HEK293 (cell line): ENCODE results near the gene NOTCH3.

ENCODE experiments used
- CTCF ChIA-PET: fragments of 350-600 bp; formaldehyde crosslinking; extraction: SDS; loops from one replicate; lab custom pipeline; 2021; ENCODE audit warnings: antibody characterized with exemption; lab: Yijun Ruan, JAX
- POLR2A ChIA-PET: fragments of 300-600 bp; formaldehyde crosslinking; extraction: SDS; loops from one replicate; lab custom pipeline; 2020; ENCODE audit warnings: antibody characterized with exemption, inconsistent platforms; lab: Yijun Ruan, JAX
- H3K27ac ChIP-seq: fragments of 200-500 bp; sonication (Bioruptor generic); 2 replicates; pipeline ENCODE4 v1.5.1; 2014; ENCODE audit warnings: low read depth, low read length, control low read depth, inconsistent platforms; ENCODE audit errors: extremely low read depth
- H3K36me3 ChIP-seq, 2 experiments: fragments of 200-500 bp in 1 of 2; sonication (Bioruptor generic) in 1 of 2; 1 replicate in 1 of 2; 2 replicates in 1 of 2; pipeline ENCODE4 v1.5.1; 2014 to 2017; ENCODE audit warnings: inconsistent platforms in 2 of 2, low read length in 2 of 2; ENCODE audit not compliant: control insufficient read depth in 2 of 2, insufficient read depth in 1 of 2
- H3K4me1 ChIP-seq: fragments of 200-500 bp; sonication (Bioruptor generic); 2 replicates; pipeline ENCODE4 v1.5.1; 2014; ENCODE audit warnings: mild to moderate bottlenecking, low read length, inconsistent platforms; ENCODE audit not compliant: control insufficient read depth, insufficient read depth
- H3K4me3 ChIP-seq: 2 replicates; pipeline ENCODE4 v1.5.1; 2011; ENCODE audit warnings: low read depth, mild to moderate bottlenecking, control low read depth, low read length, moderate library complexity
- H3K9me3 ChIP-seq: fragments of 200-500 bp; sonication (Bioruptor generic); 2 replicates; pipeline ENCODE4 v1.5.1; 2014; ENCODE audit warnings: low read depth, low read length, inconsistent platforms; ENCODE audit not compliant: control insufficient read depth, insufficient read depth
- IKZF3 ChIP-seq: fragments of 450-650 bp; IDR thresholded peaks from 2 replicates; pipeline ENCODE4 v1.5.0; 2018; ENCODE audit warnings: missing biosample characterization, mild to moderate bottlenecking, missing genetic modification characterization, moderate library complexity
- KLF17 ChIP-seq: fragments of 450-650 bp; formaldehyde crosslinking; IDR thresholded peaks from 2 replicates; pipeline ENCODE4 v1.5.1; 2016; ENCODE audit warnings: missing biosample characterization, missing genetic modification characterization
- SCRT2 ChIP-seq: fragments of 450-650 bp; formaldehyde crosslinking; IDR thresholded peaks from 2 replicates; pipeline ENCODE4 v1.5.1; 2016; ENCODE audit warnings: missing biosample characterization, missing genetic modification characterization
- YY1 ChIP-seq: fragments of 450-650 bp; formaldehyde crosslinking; IDR thresholded peaks from 2 replicates; pipeline ENCODE4 v1.5.1; 2018; ENCODE audit warnings: missing biosample characterization, missing genetic modification characterization
- ZBTB17 ChIP-seq: fragments of 450-650 bp; formaldehyde crosslinking; IDR thresholded peaks from 2 replicates; pipeline ENCODE4 v1.5.1; 2016; ENCODE audit warnings: missing biosample characterization, missing genetic modification characterization
- ZBTB21 ChIP-seq: fragments of 450-650 bp; formaldehyde crosslinking; IDR thresholded peaks from 2 replicates; pipeline ENCODE4 v1.5.1; 2017; ENCODE audit warnings: missing biosample characterization, missing genetic modification characterization
- ZFP69B ChIP-seq: fragments of 450-650 bp; formaldehyde crosslinking; IDR thresholded peaks from 2 replicates; pipeline ENCODE4 v1.5.1; 2016; ENCODE audit warnings: missing biosample characterization, missing genetic modification characterization
- ZNF157 ChIP-seq: fragments of 450-650 bp; formaldehyde crosslinking; IDR thresholded peaks from 2 replicates; pipeline ENCODE4 v1.5.1; 2016; ENCODE audit warnings: missing biosample characterization, missing genetic modification characterization
- ZNF292 ChIP-seq: fragments of 450-650 bp; formaldehyde crosslinking; IDR thresholded peaks from 2 replicates; pipeline ENCODE4 v1.5.1; 2016; ENCODE audit warnings: low read depth, missing biosample characterization, missing genetic modification characterization, borderline replicate concordance
- ZNF335 ChIP-seq: fragments of 450-650 bp; formaldehyde crosslinking; conservative IDR thresholded peaks from 2 replicates; pipeline ENCODE4 v1.5.1; 2016; ENCODE audit warnings: missing biosample characterization, missing genetic modification characterization
- ZNF501 ChIP-seq: fragments of 450-650 bp; formaldehyde crosslinking; IDR thresholded peaks from 2 replicates; pipeline ENCODE4 v1.5.1; 2016; ENCODE audit warnings: missing biosample characterization, missing genetic modification characterization
- ZNF514 ChIP-seq: fragments of 450-650 bp; formaldehyde crosslinking; IDR thresholded peaks from 2 replicates; pipeline ENCODE4 v1.5.1; 2016; ENCODE audit warnings: missing biosample characterization, missing genetic modification characterization
- ZNF529 ChIP-seq: fragments of 450-650 bp; formaldehyde crosslinking; IDR thresholded peaks from 2 replicates; pipeline ENCODE4 v1.5.1; 2017; ENCODE audit warnings: missing genetic modification characterization, missing biosample characterization; ENCODE audit not compliant: insufficient replicate concordance
- ZNF624 ChIP-seq: fragments of 450-650 bp; formaldehyde crosslinking; IDR thresholded peaks from 2 replicates; pipeline ENCODE4 v1.5.1; 2017; ENCODE audit warnings: missing biosample characterization, missing genetic modification characterization
- ZNF629 ChIP-seq: fragments of 450-650 bp; formaldehyde crosslinking; IDR thresholded peaks from 2 replicates; pipeline ENCODE4 v1.5.1; 2017; ENCODE audit warnings: missing biosample characterization, missing genetic modification characterization
- ZNF645 ChIP-seq: fragments of 450-650 bp; formaldehyde crosslinking; IDR thresholded peaks from 2 replicates; pipeline ENCODE4; 2016; ENCODE audit warnings: missing biosample characterization, missing genetic modification characterization
- ZNF670 ChIP-seq: fragments of 450-650 bp; formaldehyde crosslinking; IDR thresholded peaks from 2 replicates; pipeline ENCODE4 v1.5.1; 2016; ENCODE audit warnings: missing biosample characterization, missing genetic modification characterization, low read depth
- ZNF768 ChIP-seq: fragments of 450-650 bp; formaldehyde crosslinking; IDR thresholded peaks from 2 replicates; pipeline ENCODE4 v1.5.1; 2018; ENCODE audit warnings: missing biosample characterization, mild to moderate bottlenecking, missing genetic modification characterization
- ZSCAN23 ChIP-seq: fragments of 450-650 bp; formaldehyde crosslinking; IDR thresholded peaks from 2 replicates; pipeline ENCODE4 v1.5.1; 2016; ENCODE audit warnings: missing biosample characterization, missing genetic modification characterization
- ZSCAN5A ChIP-seq: fragments of 450-650 bp; formaldehyde crosslinking; IDR thresholded peaks from 2 replicates; pipeline ENCODE4 v1.5.1; 2016; ENCODE audit warnings: missing biosample characterization, missing genetic modification characterization
- TF ChIP-seq, protein P1 (sequence below): fragments of 450-650 bp; formaldehyde crosslinking; IDR thresholded peaks from 2 replicates; pipeline ENCODE4 v1.5.1; 2016; ENCODE audit warnings: missing biosample characterization, missing genetic modification characterization, low read depth
- TF ChIP-seq, protein P2 (sequence below): fragments of 450-650 bp; IDR thresholded peaks from 2 replicates; pipeline ENCODE4 v1.5.1; 2018; ENCODE audit warnings: missing biosample characterization, missing genetic modification characterization

NOTCH3 gene

GRCh38 chr19:15234431-15235130 lies 33.8 kb upstream of the NOTCH3 start (continued):
- TF ChIP-seq ZNF335 (tag by site-specific recombination) (0 out of 2 replicates have a peak, but pooled peaks have one; percentile 13), ZNF629 (tag by site-specific recombination) (peak; percentile 88), ZBTB17 (tag by site-specific recombination) (0 out of 2 replicates have a peak, but pooled peaks have one; percentile 52), ZNF670 (no peak)
- TF ChIP-seq, protein P1, sequence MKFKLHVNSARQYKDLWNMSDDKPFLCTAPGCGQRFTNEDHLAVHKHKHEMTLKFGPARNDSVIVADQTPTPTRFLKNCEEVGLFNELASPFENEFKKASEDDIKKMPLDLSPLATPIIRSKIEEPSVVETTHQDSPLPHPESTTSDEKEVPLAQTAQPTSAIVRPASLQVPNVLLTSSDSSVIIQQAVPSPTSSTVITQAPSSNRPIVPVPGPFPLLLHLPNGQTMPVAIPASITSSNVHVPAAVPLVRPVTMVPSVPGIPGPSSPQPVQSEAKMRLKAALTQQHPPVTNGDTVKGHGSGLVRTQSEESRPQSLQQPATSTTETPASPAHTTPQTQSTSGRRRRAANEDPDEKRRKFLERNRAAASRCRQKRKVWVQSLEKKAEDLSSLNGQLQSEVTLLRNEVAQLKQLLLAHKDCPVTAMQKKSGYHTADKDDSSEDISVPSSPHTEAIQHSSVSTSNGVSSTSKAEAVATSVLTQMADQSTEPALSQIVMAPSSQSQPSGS = peak; percentile 47; the same call in 1 of the 2 replicates

DNA sequence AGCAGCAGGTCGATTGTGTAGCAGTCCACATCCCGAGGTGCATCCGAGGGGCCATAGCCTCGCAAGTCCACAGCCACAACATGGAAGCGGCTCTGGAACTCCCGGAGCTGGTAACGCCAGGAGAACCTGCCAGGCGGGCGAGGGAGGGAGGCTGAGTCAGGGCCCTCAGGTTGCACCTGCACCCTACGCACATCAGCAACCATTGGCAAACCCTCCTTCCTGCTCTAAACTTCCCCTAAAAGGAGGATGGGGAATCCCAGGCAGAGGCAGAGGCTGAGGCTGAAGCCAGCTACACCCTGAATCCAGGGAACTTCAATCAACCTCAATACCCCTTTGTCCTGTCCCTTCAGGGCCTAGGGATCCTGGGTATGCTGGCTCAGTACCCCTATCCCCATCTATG lies 30.5 kb upstream of the NOTCH3 start:
- Histone ChIP-seq H3K27ac (no peak overlapping the region), H3K4me1 (no peaks in the 10 kb centered on the region), H3K4me3 (no peak overlapping the region), H3K9me3 (no peaks in the 10 kb centered on the region), H3K36me3 (peaks cover 3 to 9% of the 10 kb centered on the region in 2 experiments; a peak in 2 of 3 replicates)
- ChIA-PET POLR2A (no interaction called here), CTCF (interaction anchor here (0.6 kb wide), 1 partner anchor 16 kb away, joined by 3 read pairs; no protein-coding TSS in a partner anchor)
- TF ChIP-seq SCRT2 (tag by site-specific recombination) (no peak), IKZF3 (tag by site-specific recombination) (no peak), ZNF514 (no peak), KLF17 (tag by site-specific recombination) (no peak), ZNF501 (tag by site-specific recombination) (no peak), ZNF645 (no peak), ZNF624 (tag by site-specific recombination) (no peak), ZNF292 (no peak), ZBTB21 (tag by site-specific recombination) (no peak), ZFP69B (tag by site-specific recombination) (no peak), ZSCAN23 (tag by site-specific recombination) (no peak), ZNF768 (tag by site-specific recombination) (no peak), ZNF529 (tag by site-specific recombination) (no peak)
- TF ChIP-seq, protein P2, sequence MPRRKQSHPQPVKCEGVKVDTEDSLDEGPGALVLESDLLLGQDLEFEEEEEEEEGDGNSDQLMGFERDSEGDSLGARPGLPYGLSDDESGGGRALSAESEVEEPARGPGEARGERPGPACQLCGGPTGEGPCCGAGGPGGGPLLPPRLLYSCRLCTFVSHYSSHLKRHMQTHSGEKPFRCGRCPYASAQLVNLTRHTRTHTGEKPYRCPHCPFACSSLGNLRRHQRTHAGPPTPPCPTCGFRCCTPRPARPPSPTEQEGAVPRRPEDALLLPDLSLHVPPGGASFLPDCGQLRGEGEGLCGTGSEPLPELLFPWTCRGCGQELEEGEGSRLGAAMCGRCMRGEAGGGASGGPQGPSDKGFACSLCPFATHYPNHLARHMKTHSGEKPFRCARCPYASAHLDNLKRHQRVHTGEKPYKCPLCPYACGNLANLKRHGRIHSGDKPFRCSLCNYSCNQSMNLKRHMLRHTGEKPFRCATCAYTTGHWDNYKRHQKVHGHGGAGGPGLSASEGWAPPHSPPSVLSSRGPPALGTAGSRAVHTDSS (tag by site-specific recombination) = no peak

DNA sequence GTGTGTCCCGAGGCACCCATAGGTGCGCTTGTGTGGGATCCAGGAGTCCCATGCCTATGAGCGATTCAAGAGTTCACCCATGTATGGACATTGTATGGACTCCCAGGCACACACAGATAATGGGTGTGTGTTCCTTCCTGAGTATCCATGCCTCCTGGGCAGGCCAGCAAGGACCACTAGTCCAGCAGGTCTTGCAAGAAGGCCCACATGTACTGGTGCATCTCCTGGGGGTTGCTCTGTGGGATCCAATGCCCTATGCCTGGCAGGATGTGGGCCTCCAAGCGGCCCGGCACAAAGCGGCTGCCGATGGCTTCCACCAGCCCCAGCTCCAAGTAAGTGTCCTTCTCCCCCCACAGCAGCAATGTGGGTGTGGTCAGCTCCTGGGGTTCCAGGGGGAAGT lies 26.5 kb upstream of the NOTCH3 start:
- H3K27ac ChIP-seq = no peak overlapping the region
- ChIA-PET CTCF (no interaction called here), POLR2A (interaction anchor here (0.5 kb wide), 1 partner anchor 42 kb away, joined by 6 read pairs; no protein-coding TSS in a partner anchor)
- TF ChIP-seq ZNF157 (peak; percentile 83), YY1 (tag by site-specific recombination) (no peak), ZSCAN5A (tag by site-specific recombination) (no peak)
- no peak overlapping the region for H3K4me3 ChIP-seq
- no peaks in the 10 kb centered on the region for H3K4me1 ChIP-seq
- no peaks in the 10 kb centered on the region for H3K9me3 ChIP-seq
- H3K36me3 ChIP-seq = no peaks in the 10 kb centered on the region
